Hepatocyte (in vitro differentiated cells): ENCODE results near the gene INPP5D.

Experiments used
- CTCF ChIP-seq: fragments of 200-600 bp; sonication (generic); IDR thresholded peaks from 2 replicates; pipeline ENCODE4 v1.5.1; 2016; ENCODE audit warnings: antibody characterized with exemption, mild to moderate bottlenecking; ENCODE audit not compliant: poor library complexity
- EZH2 ChIP-seq: fragments of 200-600 bp; sonication (generic); IDR thresholded peaks from 2 replicates; pipeline ENCODE4 v1.6.1; 2016; ENCODE audit warnings: antibody characterized with exemption, mild to moderate bottlenecking, borderline replicate concordance
- EZH2phosphoT487 ChIP-seq: fragments of 200-600 bp; sonication (generic); IDR thresholded peaks from one replicate; pipeline ENCODE4 v1.6.1; 2018; ENCODE audit warnings: antibody characterized with exemption, mild to moderate bottlenecking, low read depth, moderate library complexity; ENCODE audit not compliant: unreplicated experiment, severe bottlenecking

- TF ChIP-seq CTCF = no peak
- TF ChIP-seq EZH2 = no peak
- no peak for TF ChIP-seq EZH2phosphoT487
These were observed 119.1 kb downstream of the INPP5D start for GRCh38 chr2:233178994-233179847.
